Left colon (tissue), 2 donors: Measurements from ENCODE around the gene SLC9A9. TPM values are rescaled to one million over a fixed set of nuclear protein-coding genes. Genes with fewer than 3 reads are reported as not detected.

Experiments used
- ATAC-seq: fragments of 200-7000 bp; cut with Tn5 transposase; one replicate; pipeline ENCODE4 v1.9.1; 2020; ENCODE audit warnings: mild to moderate bottlenecking, moderate library complexity
- DNase-seq, 2 donors: peaks; one replicate each; pipeline ENCODE4 v3.0.0-alpha.2; 2020
- intact Hi-C, 2 donors: fragments of 100-400 bp; cut with DNase I in 1 of 2; cut with micrococcal nuclease in 1 of 2; formaldehyde crosslinking; loops; one replicate each; pipeline versions ENCODE4 v1.11.2 to v1.14.0; 2022; cut with DNase I, micrococcal nuclease
- total RNA-seq, 2 donors: library from RNA; stranded (reverse); fragmentation: NEBNext Ultra II Directional; extraction: Animal tissue kit (Norgen Biotek cat#: 25700); gene quantifications; one replicate each; pipeline ENCODE4 v1.2.1, GENCODE V29; 2021
- donor health status: DM: no; HTN: no; CAD: no.
- donor health status: DM: yes; HTN: yes; CAD: no.

Gene SLC9A9
- total RNA-seq, 2 donors from 2014 or later = 2.7 to 7.4 TPM

DNA sequence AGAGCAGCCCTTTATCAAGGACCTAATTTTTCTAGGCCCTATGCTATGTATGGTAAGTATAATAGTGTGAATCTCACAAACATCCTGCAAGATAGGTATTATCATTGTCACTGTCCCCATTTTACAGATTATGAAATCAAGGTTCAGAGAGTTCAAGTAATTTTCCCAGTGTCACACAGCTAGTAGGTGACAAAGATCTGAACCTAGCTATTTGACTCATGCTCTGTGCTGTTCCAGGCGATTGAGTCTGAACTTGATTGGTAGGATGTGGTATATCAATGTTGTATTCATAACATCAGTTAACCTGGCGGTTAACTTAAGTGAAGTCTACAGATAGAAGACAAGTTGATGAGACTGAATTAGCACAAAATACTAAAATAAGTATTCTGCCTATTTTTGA lies 498.8 kb downstream of the SLC9A9 start:
- ATAC-seq (no peak), DNase-seq (no peak)
- intact Hi-C loops = no loop called here

- DNase-seq (no peak), ATAC-seq (no peak)
- intact Hi-C loops = no loop called here
Observed at GRCh38 chr3:143348486-143349327, 499.6 kb downstream of the SLC9A9 start.

DNA sequence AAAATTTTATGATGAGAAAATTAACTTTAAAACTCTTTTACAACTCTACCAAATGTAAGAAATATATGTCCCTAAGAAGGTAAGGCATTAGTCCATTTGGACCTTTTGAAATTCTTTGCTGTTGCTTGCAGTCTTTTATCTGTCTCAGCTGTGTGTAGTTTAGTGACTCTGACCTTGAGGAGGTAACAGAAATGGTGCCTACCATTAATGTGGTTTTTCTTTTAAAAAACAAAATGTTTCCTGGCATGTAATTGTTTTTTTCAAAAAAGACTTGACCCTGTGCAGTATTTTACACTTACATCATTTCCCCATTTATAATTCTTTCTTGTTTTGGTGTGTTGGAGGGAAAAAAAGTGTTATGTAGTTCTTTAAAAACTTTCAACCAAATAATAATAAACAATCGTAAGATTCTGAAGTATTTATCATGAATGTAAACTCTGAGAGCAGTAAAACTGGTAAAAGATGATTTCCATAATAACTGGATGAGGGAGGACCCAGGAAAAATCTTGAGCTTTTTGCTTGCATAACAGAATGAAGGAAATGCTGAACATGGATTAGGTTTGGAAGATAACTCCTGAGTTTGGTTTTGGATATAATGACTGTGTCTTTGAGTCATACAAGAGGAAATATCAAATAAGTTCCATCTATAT lies 503.6 kb downstream of the SLC9A9 start:
- DNase-seq (no peak), ATAC-seq (no peak)
- intact Hi-C loops = no loop called here

GRCh38 chr3:143343944-143344343 lies 504.3 kb downstream of the SLC9A9 start:
- DNase-seq (no peak), ATAC-seq (no peak)
- intact Hi-C loops = no loop called here

DNA sequence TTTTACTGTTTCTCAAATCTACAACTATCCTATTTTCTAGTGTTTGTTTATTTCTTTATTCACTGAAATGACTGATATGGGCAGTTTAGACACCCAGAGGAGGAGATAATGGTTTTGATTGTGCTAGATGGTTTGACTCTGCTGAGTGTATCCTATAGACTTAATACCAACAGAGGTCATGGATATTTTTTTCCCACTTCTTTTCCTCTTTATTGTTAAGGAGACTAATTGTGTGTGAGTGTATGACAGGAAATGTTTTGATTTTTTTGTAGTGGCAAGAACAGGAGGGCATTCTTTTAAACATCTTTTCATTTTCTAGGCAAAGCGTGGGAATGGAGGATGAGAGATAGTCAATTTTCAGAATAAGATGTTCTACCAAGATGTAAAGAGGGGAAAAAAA lies 505.2 kb downstream of the SLC9A9 start:
- no peak for DNase-seq
- ATAC-seq = no peak
- intact Hi-C loops = no loop called here

DNA sequence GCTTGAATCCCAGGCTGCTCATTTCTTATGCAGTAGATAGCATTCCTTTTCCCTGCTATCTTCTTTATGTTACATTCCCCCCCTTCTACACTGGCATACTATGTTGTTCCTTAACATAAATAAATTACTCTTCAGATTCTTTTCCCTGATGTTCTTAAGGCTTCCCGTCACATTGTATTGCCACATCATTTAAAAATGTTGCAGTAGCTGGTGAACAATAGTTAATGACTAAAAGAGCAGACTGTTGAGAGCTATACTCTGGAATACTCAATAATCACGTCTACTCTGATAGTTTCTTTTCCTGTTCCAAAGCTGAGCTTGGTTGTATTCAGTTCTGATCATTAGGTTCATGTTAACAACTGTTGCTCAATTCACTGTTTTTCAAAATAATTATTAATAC lies 508.8 kb downstream of the SLC9A9 start:
- intact Hi-C loops = no loop called here

GRCh38 chr3:143337387-143337786 lies 510.9 kb downstream of the SLC9A9 start:
- ATAC-seq (no peak), DNase-seq (no peak)
- intact Hi-C loops = no loop called here

More for the DNA sequence above, 508.8 kb downstream of the SLC9A9 start:
- ATAC-seq (no peak), DNase-seq (no peak)

GRCh38 chr3:143334231-143334630 lies 514.0 kb downstream of the SLC9A9 start:
- ATAC-seq (no peak), DNase-seq (no peak)
- intact Hi-C loops = no loop called here

GRCh38 chr3:143333367-143333766 lies 514.9 kb downstream of the SLC9A9 start:
- no peak for DNase-seq
- intact Hi-C loops = no loop called here
- ATAC-seq = no peak

DNA sequence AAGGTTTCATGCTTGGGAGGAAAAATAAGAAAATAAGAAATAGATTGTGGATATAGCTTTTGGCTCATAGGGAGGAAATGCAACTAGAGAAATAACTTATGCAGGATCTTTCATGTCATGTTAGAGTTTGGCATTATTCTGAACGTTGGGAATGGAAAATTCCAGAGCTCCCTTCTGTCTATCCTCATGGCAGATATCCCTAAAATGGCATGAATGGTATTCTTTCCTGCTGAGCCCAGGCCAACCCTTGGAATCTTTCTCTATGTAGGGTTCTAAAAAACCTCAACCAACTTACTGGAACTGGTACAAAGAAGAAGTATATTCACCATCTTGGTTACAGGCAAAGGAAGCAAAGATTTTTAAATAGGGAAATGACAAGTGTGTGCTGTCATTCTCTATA lies 516.2 kb downstream of the SLC9A9 start:
- no peak for DNase-seq
- no peak for ATAC-seq
- intact Hi-C loops = no loop called here

GRCh38 chr3:143331350-143331749 lies 516.9 kb downstream of the SLC9A9 start:
- DNase-seq (no peak), ATAC-seq (no peak)
- intact Hi-C loops = no loop called here

- intact Hi-C loops = no loop called here
- no peak for DNase-seq
- ATAC-seq = no peak
Observed at GRCh38 chr3:143330296-143330868, 517.9 kb downstream of the SLC9A9 start.

DNA sequence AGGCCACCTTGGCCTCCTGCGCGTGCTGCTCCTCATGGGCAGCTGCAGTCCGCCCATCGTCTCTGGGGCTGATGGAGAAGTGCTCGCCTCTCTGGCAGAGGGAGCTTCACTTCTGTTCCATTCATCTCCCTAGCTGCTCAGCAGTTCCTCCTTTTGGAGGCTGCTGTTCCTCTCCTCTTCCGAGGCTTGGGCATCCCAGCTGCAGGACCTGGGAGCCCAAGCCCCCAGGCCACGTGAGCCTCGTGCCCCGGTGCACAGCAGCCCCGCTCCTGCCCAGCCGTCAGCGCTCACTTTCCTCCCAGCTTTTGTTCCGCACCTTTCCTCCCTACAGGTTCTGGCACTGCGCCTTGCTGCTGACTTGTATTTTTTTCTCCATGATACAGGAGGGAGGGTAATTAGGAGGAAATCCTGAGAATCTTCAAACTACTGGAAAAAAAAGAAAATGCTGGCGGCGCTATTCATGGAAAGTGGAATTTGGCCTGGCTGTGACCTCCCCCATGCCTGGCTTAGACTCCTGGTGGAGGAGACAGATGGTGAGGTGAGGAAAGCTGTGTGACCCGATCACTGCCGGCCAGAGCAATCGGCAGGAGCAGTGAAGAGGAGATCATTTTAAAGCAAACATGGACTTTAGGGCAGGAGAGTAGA lies 518.6 kb downstream of the SLC9A9 start:
- DNase-seq (no peak), ATAC-seq (no peak)
- intact Hi-C loops = no loop called here

- no peak for ATAC-seq
- no peak for DNase-seq
- intact Hi-C loops = no loop called here
Observed at GRCh38 chr3:143328451-143328850, 519.8 kb downstream of the SLC9A9 start.

GRCh38 chr3:143326983-143327778 lies 521.1 kb downstream of the SLC9A9 start:
- DNase-seq (no peak), ATAC-seq (no peak)
- intact Hi-C loops = no loop called here

GRCh38 chr3:143321058-143321769 lies 527.1 kb downstream of the SLC9A9 start:
- intact Hi-C loops = no loop called here
- DNase-seq (no peak), ATAC-seq (no peak)

DNA sequence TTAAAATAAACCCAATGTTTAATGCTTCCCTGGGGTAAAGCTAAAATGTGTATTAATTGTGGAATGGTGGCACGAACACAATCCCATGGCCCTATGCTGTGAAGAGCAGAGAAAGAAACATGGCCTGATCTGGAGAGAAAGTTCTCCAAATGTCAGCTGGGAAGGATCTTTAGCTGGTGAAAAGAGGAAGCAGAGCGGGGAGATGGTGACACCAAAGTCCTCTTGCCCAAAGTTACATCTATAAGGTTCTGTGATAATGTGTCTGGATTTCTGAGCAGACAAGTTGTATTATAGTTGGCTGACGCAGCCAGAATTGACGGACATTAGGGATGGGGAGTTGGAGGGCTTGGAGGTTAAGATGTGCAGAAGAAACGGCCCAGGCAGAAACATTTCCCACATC lies 532.5 kb downstream of the SLC9A9 start:
- intact Hi-C loops = no loop called here
- ATAC-seq (no peak), DNase-seq (no peak)
